VCaP (cell line): ENCODE measurements around the gene VEGFC.

Experiments
- H3K27ac ChIP-seq: fragments of 450-650 bp; 2 replicates; pipeline ENCODE4 v1.5.1; 2017
- TF ChIP-seq, protein P1 (sequence below): fragments of 450-650 bp; conservative IDR thresholded peaks from 2 replicates; pipeline ENCODE4 v1.5.1; 2017; ENCODE audit warnings: mild to moderate bottlenecking, moderate library complexity

Gene VEGFC

DNA sequence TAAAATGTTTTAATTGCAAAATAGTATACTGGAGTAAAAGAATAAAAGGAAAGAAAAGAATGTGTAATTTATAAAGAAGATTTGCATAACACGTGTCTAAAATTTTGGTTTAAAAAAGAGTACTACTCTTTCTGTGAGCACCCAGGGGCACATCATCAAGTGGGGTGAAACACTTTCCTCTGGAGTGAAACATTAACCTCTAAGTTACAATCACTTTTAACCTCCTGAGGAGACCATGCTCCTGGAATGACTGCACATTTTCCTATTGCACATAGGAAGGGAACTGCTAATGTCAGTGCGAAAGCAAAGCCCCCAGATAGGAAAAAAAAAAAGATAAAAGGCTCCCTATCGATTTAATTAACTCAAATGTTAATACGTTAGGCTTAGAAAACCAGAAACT lies 13.3 kb downstream of the VEGFC start:
- no peak overlapping the region for H3K27ac ChIP-seq
- TF ChIP-seq, protein P1, sequence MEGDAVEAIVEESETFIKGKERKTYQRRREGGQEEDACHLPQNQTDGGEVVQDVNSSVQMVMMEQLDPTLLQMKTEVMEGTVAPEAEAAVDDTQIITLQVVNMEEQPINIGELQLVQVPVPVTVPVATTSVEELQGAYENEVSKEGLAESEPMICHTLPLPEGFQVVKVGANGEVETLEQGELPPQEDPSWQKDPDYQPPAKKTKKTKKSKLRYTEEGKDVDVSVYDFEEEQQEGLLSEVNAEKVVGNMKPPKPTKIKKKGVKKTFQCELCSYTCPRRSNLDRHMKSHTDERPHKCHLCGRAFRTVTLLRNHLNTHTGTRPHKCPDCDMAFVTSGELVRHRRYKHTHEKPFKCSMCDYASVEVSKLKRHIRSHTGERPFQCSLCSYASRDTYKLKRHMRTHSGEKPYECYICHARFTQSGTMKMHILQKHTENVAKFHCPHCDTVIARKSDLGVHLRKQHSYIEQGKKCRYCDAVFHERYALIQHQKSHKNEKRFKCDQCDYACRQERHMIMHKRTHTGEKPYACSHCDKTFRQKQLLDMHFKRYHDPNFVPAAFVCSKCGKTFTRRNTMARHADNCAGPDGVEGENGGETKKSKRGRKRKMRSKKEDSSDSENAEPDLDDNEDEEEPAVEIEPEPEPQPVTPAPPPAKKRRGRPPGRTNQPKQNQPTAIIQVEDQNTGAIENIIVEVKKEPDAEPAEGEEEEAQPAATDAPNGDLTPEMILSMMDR = no peak

DNA sequence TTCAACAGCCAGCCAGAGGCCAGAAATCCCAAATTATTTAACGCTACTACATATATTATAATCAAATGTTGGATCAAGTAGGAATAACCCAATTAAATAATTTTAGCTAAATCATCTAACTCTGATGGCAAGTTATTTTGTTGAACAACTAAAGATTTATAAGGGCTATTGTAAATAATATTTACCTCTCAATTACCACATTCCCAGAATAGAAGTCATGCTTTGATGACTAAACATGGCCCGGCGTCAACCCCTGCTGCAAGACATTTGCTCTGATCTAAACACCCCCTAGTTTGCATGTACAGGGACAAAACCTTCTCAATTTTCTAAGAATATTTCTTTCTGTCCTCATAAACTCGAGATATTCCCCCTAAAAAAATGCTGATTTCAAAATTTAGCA lies 14.2 kb downstream of the VEGFC start:
- no peak overlapping the region for H3K27ac ChIP-seq
- TF ChIP-seq, protein P1 = no peak

DNA sequence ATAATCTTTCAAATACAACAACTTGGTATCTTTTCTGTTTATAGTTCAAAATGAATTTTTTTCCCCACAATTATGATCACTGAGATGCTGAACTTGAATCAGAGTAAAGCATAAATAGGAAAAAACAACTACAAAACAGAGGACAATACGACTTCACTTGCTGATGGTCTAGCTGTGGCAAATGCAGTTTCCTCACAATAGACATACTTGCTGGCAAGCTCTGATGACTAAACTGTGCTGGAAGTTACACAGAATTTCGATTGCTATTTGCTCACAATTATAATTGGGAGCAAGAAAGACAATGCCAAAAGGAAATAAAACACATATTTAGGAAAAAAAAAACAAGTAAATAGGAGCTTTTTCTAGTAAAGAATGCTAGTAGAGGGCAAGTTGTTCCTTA lies 14.7 kb downstream of the VEGFC start:
- TF ChIP-seq, protein P1 = no peak

DNA sequence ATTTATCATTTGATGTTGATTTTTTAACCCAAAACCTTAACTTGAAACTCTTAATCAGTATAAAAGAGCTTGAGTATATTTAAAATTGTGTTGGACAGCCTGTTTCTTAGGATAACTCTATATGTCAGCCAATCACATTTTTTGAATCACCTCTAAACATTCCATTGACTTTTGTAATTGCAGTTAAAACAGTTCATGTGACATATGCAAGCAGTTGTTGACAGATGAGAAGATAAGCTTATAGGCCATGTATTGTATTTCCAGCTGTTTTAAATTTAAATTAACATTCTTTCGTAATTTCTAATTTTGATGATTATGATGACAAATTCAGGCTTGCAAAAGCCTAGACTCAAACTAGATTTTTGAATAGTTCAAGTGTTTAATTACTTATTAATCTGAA lies 17.4 kb downstream of the VEGFC start:
- TF ChIP-seq, protein P1 = no peak
- no peak overlapping the region for H3K27ac ChIP-seq

More for the DNA sequence above, 14.7 kb downstream of the VEGFC start:
- no peak overlapping the region for H3K27ac ChIP-seq

DNA sequence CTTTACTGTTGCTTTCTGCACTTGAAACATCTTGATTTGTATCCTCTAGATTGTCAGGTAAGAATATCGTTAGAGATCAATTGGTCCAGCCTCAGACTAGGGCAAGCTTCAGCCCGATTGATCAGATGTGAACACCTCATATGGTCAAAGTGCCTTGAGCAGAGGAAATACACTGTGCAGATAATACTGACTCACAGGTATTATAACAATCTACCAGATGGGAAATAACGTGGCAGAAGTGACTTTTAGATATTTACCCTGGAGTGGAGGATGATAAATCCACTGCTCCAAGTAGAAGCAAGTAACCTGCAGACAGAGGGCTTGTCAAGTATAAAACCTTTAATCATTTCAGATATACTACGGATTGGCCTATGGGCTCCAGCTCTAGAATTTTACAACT lies 17.9 kb downstream of the VEGFC start:
- TF ChIP-seq, protein P1 = no peak
- no peak overlapping the region for H3K27ac ChIP-seq

DNA sequence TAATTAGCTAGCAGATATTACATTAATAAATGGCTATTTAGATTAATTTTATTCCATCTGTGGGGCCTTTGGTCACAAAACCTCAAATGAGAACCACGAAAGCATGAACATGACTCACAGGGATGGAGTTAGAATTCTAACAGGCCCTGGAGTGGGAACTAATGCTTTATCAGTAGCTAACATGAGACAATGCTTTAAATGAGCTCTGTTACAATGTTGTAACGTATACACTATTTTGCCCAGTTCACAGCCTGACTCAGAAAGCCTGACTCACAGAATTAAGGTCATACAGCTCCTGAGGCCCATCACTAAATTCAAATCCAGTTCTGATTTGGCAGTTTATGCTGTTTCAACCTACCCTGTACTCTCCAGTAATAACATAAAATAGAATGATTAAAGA lies 23.2 kb downstream of the VEGFC start:
- H3K27ac ChIP-seq = no peak overlapping the region
- TF ChIP-seq, protein P1 = no peak

DNA sequence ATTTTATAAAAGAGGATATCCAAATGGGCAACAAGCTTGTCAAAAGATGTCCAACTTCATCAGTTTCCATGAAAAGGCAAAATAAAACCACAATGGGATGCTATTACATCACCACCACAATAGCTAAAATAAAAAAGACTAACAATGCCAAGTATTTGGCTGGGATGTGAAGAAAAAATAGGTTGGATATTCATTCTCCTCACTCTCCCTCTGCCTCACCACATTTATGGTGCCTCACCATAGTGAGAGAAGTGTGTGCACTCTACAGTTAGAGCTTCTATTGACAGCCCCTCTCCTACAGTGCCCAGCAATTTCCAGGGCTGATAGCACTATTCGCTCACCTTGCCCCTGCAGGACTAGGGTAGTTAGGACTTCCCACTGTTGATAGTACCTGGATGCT lies 25.5 kb downstream of the VEGFC start:
- TF ChIP-seq, protein P1 = no peak
- no peak overlapping the region for H3K27ac ChIP-seq
